NB4 (cell line): ENCODE data around the gene SLC13A4.

Experiments used
- POLR2A ChIP-seq: IDR thresholded peaks from 2 replicates; pipeline ENCODE4 v1.6.1; 2011; ENCODE audit warnings: mild to moderate bottlenecking; ENCODE audit not compliant: insufficient read length; ENCODE audit errors: extremely low read depth
- TF ChIP-seq, protein P1 (sequence below): IDR thresholded peaks from one replicate; pipeline ENCODE4 v1.5.1; 2012; ENCODE audit warnings: low read depth, low read length

DNA sequence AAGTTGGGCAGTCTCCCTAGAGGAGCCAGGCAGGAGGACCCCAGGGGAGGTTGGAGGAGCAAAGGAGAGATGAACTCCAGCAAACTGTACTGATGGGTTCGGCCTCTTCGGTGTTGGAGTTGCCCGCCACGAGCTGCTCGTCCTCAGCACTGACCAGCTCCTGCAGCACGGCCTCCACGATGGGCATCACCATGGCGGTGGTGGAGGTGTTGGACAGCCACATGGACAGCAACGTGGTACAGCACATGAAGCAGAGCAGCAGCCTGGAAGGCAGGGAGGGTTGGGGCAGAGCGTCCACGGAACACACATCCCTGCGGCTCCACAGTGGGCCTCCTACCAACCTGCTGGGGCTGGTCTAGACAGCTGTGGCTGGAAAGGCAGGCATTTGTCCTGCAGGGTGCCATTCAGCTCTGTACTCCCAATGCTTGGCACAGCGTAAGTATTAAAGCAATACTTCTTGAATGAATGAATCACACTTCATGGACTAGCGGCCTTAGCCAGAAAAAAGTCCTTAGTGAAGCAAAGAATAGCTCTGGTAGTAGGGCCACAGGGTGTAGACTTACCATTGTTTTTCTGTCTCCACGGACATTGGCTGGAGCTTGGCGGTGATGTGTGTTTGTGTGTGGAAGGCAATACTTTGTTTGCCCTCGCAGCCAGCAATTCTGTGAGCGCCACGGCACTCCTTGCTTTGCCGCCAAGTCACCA lies 21.8 kb downstream of the SLC13A4 start:
- TF ChIP-seq, protein P1, sequence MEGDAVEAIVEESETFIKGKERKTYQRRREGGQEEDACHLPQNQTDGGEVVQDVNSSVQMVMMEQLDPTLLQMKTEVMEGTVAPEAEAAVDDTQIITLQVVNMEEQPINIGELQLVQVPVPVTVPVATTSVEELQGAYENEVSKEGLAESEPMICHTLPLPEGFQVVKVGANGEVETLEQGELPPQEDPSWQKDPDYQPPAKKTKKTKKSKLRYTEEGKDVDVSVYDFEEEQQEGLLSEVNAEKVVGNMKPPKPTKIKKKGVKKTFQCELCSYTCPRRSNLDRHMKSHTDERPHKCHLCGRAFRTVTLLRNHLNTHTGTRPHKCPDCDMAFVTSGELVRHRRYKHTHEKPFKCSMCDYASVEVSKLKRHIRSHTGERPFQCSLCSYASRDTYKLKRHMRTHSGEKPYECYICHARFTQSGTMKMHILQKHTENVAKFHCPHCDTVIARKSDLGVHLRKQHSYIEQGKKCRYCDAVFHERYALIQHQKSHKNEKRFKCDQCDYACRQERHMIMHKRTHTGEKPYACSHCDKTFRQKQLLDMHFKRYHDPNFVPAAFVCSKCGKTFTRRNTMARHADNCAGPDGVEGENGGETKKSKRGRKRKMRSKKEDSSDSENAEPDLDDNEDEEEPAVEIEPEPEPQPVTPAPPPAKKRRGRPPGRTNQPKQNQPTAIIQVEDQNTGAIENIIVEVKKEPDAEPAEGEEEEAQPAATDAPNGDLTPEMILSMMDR: no peak
- TF ChIP-seq POLR2A: no peak
